Measurements from ENCODE around the gene WNK4.
A peak's percentile ranks its signal among the peaks of the same experiment; 100 is the strongest.

Gene WNK4

DNA sequence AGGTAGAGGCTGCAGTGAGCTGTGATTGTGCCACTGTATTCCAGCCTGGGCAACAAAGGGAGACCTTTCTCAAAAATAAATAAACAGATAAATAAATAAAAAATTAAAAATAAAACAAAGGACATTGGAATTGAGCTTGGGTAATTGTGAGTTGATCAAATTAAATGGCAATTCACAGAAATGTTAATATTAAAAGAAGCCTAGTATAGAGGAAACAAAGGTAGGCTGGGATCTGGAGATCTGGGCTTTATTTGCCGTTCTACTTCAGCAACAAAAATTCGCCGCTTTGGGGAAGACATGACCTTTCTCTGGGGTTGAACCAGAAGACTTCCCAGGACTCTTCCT lies 7.5 kb upstream of the WNK4 start:
- DNase-seq (ENCODE audit: low spot score), result no peak

DNA sequence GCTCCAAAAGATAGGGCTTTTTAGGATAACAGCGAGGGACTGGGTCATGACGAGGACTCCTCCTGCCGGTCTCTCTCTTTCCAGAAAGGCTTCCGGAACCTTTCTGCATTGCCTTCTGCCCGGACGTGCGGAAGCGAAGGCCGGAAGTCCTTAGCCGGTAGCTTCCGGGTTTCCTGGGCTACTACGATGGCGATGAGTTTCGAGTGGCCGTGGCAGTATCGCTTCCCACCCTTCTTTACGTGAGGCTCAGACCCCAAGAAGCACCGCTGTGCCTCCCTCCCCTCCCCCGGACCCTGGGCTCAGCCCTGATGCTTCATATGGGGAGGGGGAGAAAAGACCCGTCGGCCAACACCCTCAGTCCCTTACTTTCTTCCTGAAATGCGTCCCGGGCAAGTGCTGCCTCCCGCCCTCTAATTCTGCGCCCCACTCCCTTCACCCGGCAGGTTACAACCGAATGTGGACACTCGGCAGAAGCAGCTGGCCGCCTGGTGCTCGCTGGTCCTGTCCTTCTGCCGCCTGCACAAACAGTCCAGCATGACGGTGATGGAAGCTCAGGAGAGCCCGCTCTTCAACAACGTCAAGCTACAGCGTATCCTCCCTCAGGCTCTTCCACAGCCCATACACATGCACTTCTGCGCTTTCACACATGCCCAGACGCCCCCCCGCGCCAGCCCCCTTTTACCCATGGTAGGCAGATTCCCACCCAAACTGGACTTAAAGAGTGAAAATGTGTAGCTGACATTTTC lies 6.9 kb upstream of the WNK4 start, which contains the start of gene VPS25:
Gene VPS25, plus strand, starts transcription at position 160 of the 746 bp plus-strand sequence. Its CDS starts 27 bp downstream, at position 187.
- peak; percentile 83 for DNase-seq (ENCODE audit: low spot score)

DNA sequence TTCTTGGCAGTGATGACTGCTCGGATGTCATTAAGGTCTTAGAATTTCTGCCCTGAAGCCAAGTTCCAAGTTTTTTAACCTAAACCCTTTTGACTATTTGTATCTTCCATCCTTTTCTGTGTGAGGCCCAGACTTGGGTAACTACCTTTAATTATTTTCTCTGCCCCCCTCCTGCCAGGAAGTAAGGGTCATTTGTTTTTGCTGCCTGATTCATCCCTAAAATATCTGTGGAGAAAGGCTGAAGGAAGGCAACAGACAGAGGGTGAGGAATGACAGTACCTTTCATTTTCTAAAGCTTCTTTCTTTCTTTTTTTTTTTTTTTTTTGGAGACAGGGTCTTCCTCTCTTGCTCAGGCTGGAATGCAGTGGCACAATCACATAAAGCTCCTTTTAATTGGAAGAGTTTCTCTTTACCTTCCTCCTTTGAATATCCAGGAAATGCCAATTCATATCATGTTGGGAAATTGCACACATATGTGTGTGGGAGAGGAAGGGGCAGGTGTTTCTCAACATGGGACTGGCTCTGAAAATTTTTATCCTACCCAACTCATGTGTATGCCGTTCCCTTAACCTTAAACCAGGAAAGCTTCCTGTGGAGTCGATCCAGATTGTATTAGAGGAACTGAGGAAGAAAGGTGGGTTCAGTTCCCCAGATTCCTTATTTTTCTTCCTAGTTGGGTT lies 6.2 kb upstream of the WNK4 start:
- DNase-seq (ENCODE audit: low spot score), result no peak

DNA sequence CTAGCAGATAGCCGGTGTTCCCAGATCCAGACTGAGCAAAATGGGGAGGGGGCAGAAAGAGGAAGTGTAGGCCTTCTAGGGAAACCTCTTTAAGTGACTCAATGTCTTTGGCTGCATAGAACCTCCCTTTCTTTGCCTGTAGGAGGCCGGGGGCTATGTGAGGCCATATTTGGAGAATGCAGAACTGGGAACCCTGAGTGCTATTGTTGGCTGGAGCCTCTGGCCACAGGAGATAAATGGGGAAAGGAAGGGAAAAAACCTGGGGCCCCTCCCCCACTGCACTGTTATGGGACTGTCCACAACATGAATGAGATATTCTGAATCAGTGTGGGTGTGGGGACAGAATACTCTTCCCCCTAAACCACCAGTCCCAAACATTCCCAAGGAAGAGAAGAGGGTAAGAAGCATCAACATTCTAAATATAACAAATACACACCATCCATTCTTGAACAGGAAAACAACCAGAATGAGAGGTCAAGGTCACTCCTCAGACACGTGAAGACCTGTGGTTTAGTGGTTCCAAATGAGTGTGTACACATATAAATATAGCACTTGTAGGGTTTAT lies 4.8 kb upstream of the WNK4 start:
- no peak for DNase-seq (ENCODE audit: low spot score)

DNA sequence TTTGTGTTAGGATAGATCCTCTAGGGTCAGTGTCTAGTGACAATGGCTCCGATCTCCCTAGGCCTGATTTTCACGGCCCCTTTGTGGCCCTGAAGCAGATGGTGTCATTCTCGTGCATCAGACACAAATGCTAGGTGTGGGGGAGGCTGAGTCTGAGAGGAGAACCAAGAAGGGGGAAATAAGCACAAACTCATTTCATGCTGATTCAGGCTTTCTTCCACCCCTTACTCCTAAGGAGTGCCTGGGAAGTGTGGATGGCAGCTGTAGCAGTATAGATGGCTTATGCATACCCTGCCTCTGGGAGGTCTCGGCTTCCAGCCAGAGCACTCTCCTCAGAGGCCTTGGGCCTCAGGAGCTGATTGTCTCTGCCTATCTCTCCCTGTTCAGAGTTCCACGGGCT lies 1.8 kb upstream of the WNK4 start:
- no peak for DNase-seq (ENCODE audit: low spot score)

DNA sequence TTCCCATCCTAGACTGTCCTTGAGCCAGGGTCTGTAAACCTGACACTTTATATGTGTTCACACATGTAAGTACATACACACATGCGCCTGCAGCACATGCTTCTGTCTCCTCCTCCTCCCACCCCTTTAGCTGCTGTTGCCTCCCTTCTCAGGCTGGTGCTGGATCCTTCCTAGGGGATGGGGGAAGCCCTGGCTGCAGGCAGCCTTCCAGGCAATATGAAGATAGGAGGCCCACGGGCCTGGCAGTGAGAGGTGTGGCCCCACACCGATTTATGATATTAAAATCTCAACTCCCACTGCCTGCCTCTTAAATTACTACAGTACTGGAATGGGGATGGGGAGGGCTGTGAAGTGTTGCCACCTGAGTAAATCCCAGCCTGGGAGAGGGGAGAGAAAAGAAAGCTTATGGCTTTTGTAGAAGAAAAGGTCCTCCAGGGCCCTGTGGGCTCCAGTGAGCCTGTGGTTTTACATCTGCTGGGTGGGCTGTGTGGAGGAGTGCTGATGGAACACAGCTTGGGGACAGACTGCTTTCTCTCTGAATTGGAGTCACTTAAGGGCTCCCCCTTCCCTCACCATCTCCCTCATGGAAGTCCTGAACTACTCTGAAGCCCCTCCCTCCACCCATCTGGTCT lies 990 bp upstream of the WNK4 start:
- no peak for DNase-seq (ENCODE audit: low spot score)

DNA sequence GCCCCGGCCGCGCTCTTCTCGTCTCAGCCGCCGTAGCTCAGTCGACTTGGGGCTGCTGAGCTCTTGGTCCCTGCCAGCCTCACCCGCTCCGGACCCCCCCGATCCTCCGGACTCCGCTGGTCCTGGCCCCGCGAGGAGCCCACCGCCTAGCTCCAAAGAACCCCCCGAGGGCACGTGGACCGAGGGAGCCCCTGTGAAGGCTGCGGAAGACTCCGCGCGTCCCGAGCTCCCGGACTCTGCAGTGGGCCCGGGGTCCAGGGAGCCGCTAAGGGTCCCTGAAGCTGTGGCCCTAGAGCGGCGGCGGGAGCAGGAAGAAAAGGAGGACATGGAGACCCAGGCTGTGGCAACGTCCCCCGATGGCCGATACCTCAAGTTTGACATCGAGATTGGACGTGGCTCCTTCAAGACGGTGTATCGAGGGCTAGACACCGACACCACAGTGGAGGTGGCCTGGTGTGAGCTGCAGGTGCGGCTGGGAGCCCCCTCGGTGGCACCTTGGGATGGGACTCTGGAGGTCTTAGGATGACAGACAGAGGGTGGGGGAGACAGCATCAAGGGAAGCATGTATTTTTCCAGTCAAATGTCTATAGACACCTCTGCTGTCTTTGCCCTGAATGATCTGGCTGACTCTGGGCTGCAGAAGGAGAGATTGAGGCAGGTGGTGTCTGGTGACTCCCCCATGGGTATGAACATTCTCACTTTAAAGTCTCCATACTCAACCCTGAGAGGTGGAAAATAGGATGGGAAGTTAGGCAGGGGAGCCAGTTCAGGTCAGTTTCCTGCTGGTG lies 635 bp downstream of the WNK4 start:
- DNase-seq (ENCODE audit: low spot score), result peak; percentile 28

DNA sequence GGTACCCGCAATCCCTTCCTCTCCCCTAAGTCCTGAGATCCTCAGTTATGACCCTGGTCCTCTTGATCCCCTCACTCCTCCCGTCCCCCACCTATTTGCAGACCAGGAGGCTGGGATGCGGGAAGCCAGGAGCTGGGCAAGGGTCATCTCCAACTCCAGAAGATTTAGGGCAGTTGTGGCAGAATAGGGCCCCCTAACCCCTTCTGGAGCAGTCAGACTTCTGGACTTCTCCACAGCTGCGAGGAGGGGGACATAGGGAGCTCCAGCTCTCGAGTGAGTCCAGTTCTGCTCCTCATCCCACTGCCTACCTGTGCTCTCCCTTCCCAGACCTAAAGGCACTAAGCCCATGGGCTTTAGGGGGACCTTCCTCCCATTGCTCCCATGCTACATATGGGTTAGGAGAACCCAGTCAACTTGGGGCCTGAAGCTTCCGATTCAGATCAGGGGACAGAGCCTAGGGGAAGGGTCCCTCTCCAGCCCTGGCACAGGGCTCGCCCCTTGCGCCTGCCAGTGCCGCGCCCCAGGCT lies 1.3 kb downstream of the WNK4 start:
- no peak for DNase-seq (ENCODE audit: low spot score)

DNA sequence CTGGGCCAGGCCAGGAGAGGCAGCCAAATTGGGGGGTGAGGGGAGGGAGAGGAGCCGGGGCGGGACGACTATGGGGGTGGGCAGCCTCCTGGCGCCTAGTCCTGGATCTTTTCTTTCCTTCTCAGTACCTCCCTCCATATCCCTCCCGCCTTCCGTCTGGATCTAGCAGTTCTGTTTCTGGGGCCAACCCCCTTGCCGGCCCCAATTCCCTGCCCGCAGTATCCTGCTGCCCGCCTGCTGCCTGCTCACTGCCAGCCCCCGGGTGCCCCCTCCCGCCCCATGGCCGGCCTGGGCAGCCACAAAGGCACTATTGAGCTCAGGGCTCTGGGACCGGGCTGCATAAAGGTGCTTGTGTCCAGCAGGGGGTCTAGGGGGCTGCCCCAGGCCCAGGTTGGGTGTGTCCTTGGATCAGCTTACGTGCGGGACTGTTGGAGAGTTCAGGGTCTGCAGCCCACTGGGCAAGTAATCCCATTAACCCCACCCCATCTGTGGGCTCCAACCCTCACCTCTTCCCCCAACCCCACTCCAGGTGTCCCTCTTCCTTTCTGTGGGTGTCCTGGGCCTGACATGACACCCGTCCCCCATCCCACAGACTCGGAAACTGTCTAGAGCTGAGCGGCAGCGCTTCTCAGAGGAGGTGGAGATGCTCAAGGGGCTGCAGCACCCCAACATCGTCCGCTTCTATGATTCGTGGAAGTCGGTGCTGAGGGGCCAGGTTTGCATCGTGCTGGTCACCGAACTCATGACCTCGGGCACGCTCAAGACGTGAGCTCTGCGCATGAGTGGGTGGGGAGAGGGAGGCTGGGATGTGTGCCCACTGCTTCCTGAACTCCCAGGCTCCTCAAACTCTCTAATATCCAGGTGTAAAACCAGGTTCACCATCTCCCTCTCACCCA lies 2.0 kb downstream of the WNK4 start:
- no peak for DNase-seq (ENCODE audit: low spot score)

DNA sequence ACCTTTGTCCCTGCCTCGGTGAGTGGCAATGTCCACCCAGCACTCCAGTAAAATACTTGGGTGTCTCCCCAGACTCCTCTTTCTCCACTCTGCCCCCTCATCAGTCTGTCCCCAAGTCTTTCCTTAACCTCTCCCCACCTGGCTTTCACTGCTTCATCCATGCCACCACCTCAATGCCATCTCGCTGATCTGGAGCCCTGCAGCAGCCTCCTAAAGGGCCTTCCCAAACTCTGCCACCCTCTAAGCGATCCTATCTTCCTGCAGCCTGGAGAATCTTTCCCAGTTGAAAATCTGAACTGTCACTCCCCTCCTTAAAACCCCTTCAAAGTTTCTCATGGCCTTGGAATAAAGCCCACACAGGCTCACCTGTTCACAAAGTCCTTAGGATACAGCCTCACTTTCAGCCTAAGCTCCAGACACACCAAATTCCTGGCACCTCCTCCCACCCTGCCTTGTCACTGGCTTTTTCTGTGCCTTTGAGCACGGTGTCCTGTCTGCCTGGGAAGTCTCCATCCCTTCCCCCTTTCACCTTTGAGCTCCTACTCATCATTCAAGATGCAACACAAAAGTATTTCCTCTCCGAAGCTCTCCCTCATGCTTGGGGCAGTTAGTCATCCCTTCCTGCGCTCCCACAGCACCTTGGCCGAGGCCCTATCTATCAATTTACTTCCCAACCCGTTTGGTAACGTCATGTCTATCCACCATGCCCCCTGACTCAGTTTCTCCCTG lies 2.8 kb downstream of the WNK4 start:
- no peak for DNase-seq (ENCODE audit: low spot score)

DNA sequence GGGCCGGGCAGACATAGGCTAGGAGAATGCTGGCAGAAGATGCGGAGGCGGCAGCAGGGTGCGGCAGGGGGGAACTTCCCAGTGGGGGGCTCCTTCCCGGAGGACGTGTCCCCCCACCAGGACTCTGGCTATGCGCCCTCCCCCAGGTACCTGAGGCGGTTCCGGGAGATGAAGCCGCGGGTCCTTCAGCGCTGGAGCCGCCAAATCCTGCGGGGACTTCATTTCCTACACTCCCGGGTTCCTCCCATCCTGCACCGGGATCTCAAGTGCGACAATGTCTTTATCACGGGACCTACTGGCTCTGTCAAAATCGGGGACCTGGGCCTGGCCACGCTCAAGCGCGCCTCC lies 3.4 kb downstream of the WNK4 start:
- no peak for DNase-seq (ENCODE audit: low spot score)

DNA sequence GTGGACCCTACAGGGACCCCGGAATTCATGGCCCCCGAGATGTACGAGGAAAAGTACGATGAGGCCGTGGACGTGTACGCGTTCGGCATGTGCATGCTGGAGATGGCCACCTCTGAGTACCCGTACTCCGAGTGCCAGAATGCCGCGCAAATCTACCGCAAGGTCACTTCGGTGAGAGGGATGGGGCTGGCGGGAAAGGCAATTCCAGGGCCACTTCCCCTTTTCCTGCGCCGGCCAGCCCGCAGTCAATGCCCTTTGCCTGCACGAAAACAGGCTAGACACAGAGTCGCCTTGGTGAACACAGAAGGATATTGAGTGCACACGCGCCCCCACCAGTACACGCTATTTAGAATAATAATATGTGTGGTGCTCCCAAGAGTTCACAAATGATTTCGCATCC lies 4.0 kb downstream of the WNK4 start:
- no peak for DNase-seq (ENCODE audit: low spot score)

DNA sequence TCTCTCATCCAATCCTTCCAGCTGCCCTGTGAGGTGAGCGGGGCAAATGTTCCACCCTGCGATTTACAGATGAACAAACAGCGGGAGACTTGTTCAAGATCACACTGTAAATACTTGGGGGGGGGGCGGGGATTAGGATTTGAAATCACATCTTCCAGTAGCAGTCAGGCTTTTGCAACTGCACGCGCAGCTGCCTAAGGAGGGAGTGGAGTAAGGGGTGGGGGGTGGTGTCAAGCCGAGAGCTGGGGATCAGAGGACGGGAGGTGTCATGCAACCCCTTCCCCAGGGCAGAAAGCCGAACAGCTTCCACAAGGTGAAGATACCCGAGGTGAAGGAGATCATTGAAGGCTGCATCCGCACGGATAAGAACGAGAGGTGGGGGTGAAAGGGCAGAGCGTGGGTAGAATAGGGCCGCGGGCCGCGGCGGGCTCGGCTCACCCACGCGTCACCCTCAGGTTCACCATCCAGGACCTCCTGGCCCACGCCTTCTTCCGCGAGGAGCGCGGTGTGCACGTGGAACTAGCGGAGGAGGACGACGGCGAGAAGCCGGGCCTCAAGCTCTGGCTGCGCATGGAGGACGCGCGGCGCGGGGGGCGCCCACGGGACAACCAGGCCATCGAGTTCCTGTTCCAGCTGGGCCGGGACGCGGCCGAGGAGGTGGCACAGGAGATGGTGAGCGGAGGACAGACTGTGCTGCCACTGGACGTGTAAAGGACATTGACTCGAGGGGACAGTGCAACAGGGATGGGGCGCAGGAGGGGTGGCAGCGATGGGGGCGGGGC lies 4.6 kb downstream of the WNK4 start:
- DNase-seq (ENCODE audit: low spot score), result no peak

DNA sequence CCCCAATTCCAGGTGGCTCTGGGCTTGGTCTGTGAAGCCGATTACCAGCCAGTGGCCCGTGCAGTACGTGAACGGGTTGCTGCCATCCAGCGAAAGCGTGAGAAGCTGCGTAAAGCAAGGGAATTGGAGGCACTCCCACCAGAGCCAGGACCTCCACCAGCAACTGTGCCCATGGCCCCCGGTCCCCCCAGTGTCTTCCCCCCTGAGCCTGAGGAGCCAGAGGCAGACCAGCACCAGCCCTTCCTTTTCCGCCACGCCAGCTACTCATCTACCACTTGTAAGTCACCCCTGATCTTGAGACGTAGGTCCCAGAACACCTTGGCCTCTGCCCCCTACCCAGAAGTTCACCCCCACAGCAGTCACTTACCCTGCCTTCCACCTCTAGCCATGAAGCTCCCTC lies 6.9 kb downstream of the WNK4 start:
- no peak for DNase-seq (ENCODE audit: low spot score)

DNA sequence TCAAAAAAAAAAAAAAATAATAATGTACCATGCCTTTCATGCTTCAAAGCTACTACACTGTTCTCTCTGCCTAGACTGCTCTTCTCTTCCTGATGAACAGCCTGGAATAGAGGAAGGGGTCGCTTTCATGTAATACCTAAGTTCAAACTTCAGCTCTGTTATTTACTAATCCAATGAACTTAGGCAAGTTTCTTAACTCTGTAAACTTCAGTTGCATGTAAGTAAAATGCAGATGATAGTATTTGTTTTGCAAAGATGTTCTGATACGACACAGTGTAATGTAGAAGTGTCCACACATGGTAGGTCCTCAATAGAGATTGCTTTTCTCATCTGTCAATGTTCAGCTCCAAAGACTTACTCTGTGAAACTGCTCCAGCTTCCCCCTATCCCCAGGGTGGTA lies 11.5 kb downstream of the WNK4 start:
- no peak for DNase-seq (ENCODE audit: low spot score)

DNA sequence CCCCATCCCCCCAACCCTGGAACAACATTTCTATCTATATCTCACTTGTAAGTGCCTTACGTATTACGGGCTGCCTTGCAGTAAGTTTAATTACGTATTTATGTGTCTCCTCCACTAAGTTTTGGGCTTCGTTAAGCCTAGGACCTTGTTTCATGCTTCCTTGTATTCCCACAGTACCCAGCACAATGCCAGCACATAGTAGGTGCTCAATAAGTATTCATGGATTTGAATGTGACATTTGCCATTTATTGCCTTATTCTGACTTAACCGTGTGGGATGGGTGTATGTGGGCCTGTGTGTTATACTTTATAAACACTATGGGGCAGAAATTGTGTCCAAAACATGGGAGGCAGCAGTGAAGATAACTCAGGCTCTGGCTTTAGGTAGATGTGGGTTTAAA lies 12.1 kb downstream of the WNK4 start:
- no peak for DNase-seq (ENCODE audit: low spot score)

DNA sequence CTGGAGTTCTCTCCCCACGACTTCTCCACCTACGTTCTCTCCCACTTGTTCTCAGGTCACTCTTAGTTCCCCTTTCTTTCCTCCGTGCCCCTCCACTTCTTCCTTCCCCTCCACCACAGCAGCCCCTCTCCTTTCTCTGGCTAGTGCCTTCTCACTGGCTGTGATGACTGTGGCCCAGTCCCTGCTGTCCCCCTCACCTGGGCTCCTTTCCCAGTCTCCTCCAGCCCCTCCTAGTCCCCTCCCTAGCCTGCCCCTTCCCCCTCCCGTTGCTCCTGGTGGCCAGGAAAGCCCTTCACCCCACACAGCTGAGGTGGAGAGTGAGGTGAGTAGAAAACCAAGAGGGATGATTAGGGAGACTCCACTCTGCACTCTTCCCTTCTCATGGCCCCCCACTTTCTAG lies 14.7 kb downstream of the WNK4 start:
- DNase-seq (ENCODE audit: low spot score), result no peak

DNA sequence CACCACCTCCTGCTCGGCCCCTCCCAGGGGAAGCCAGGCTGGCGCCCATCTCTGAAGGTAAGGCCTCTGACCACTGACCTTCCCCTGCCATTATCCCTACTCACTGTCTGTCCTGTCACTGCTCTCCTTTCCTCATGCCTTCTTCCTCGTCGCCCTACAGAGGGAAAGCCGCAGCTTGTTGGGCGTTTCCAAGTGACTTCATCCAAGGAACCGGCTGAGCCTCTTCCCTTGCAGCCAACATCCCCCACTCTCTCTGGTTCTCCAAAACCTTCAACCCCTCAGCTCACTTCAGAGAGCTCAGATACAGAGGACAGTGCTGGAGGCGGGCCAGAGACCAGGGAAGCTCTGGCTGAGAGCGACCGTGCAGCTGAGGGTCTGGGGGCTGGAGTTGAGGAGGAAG lies 15.1 kb downstream of the WNK4 start:
- DNase-seq (ENCODE audit: low spot score), result no peak

DNA sequence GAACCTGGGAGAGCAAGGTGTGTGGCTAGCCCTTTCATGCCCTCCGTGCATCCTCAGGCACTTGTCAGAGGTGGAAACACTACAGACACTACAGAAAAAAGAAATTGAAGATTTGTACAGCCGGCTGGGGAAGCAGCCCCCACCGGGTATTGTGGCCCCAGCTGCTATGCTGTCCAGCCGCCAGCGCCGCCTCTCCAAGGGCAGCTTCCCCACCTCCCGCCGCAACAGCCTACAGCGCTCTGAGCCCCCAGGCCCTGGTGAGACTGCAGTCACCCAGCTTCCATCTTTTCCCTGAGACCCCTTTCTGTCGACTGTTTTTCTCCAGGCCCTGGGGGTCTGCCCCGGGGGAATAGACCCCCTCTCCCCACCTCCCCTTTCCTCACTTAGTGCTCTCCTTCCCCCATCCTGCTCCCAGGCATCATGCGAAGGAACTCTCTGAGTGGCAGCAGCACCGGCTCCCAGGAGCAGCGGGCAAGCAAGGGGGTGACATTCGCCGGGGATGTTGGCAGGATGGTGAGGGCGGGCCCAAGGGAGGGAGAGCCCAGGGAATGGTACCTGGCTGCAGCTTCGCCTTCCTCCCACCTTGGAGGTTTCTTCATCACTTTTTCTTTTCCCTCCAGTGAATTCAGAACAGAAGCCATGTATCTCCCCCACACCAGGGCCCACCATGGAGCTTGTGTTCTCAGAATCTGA lies 15.8 kb downstream of the WNK4 start:
- no peak for DNase-seq (ENCODE audit: low spot score)

All from iPS-NIHi11 (cell line).